NCI-H69 (cell line): ENCODE data around the gene DCANP1.
A peak's percentile ranks its signal among the peaks of the same experiment; 100 is the strongest.

ENCODE experiments used
- DNase-seq: peaks from one replicate; lab custom pipeline; 2025; lab: John Stamatoyannopoulos, UW

Gene DCANP1

GRCh38 chr5:135480511-135480910, 33.4 kb upstream of the DCANP1 start:
- no peak for DNase-seq

DNA sequence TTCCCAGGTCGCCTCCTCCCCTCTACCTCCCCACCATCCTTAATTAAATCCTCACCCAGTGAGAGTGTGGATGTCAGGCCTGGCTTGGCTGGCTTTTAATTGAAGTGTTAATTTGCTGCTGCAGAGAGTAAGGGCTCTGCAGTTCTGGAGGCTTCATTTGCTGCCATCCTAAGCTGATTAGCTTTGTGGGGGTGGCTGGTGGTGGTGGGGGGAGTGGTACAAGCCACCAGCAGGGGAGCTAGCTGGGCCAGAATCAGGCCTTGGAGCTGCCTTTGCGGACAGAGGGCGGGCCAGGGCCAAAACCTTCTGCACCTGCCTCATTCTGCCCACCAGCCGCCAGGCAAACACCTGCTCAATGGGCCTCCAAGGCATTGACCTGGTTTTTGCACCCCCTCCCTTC, 31.8 kb upstream of the DCANP1 start:
- peak; percentile 39 for DNase-seq

DNA sequence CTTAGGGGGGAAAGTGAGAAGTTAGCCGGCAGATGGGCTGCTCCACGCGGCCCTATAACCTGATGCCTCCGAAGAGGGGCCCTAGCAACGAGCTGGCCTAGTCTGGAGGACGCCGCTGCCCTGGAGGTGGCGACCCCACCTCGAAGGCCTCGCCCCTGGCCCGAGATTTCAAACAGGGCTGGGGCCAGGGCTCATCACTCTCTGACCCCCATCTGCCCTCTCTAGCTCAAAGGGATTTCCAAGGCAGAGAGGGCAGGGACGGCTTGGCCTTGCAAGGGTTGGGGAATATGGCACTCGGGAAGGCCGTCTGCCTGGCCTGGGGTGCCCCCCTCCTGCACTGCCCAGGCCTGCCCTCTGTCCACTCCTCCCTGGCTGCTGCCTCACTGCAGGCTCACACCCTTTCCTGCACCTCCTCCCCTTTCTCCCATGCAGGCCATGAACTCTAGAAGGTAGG, 30.5 kb upstream of the DCANP1 start:
- DNase-seq = no peak

GRCh38 chr5:135476615-135477581, 29.8 kb upstream of the DCANP1 start:
- peak; percentile 77 for DNase-seq

GRCh38 chr5:135473956-135474670, 27.0 kb upstream of the DCANP1 start:
- no peak for DNase-seq

GRCh38 chr5:135472141-135472540, 25.0 kb upstream of the DCANP1 start:
- DNase-seq = no peak

DNA sequence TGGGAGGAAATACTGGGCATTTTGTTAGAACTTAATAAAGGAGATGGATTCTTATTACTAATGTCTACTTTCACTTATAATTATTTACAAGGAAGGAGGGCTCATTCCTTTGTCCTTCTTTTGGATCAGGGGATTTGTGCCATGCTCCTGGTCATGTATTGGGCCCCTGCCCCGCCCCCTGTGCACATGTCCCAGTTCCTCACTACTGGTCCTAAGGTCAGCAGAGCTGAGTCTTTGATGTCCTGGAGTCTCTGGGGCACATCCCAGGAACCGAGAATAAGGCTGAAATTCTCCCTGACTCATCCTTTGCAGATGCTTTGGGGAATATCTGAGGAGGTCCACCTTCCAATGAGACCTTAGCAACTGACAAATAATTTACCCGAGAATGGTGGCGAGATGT, 24.6 kb upstream of the DCANP1 start:
- no peak for DNase-seq

DNA sequence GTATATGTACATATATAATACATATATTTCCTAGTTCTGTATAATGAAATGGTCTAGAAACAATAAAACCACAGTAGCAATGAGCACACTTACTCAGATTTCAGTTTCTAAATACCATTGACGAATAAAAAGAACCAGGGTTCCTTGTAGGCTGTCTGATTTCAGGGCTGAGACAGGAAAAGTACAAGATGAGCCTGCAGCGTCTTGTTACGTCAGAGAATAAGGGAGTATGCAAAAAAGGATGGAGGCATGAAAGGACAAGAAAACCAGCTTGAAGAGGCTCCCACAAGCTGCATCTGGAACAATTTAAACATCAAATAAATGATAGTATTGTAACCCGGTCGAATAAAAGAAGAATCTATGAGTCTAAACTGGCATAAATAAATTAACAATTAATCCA, 22.8 kb upstream of the DCANP1 start:
- no peak for DNase-seq

GRCh38 chr5:135468541-135468940, 21.4 kb upstream of the DCANP1 start:
- DNase-seq = no peak

DNA sequence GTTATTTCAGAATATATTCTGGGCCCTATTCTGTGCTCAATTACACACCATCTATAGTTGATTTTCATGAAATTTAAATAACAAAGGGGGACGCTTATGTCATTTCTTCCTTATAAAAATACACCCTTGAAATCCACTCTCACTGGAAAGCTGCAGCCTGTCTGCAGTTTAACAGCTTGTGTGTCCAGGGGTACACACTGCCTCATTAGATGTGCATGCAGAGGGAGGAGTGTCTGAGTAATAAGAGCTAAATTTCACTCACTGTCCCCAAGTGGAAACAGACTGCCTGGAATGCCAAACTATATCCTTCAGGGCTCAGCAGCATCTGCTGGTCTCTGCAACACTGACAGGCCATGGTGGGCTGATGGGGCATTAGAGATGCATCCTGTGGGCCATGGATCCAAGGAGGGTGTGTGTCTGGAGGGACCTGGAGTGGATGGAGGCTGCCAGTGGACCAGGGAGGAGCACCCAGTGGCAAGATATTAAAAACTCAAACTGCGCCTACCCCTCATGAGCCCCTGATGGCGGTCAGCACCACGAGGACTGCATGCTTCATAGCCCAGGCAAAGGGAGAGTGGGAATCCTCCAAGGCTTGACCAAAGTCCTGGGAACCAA, 20.8 kb upstream of the DCANP1 start:
- DNase-seq = no peak

GRCh38 chr5:135467051-135467625, 20.0 kb upstream of the DCANP1 start:
- peak; percentile 31 for DNase-seq

GRCh38 chr5:135466178-135467050, 19.3 kb upstream of the DCANP1 start:
- peak; percentile 89 for DNase-seq

GRCh38 chr5:135465391-135466122, 18.4 kb upstream of the DCANP1 start:
- DNase-seq = no peak

- peak; percentile 93 for DNase-seq
These were observed 15.2 kb upstream of the DCANP1 start for GRCh38 chr5:135462304-135462703.

GRCh38 chr5:135461481-135462151, 14.5 kb upstream of the DCANP1 start:
- no peak for DNase-seq

- no peak for DNase-seq
These were observed 13.3 kb upstream of the DCANP1 start for GRCh38 chr5:135460246-135461033.

- DNase-seq = no peak
These were observed 11.8 kb upstream of the DCANP1 start for GRCh38 chr5:135458921-135459331.

GRCh38 chr5:135458356-135458755, 11.2 kb upstream of the DCANP1 start:
- no peak for DNase-seq

GRCh38 chr5:135457424-135458071, 10.4 kb upstream of the DCANP1 start:
- DNase-seq = peak; percentile 81
